ENCODE measurements around the gene TSR3. TPM values are rescaled to one million over a fixed set of nuclear protein-coding genes. Genes with fewer than 3 reads are reported as not detected.

The TSR3 gene
- total RNA-seq, 1 experiment from 2014 or later = 117 TPM

DNA sequence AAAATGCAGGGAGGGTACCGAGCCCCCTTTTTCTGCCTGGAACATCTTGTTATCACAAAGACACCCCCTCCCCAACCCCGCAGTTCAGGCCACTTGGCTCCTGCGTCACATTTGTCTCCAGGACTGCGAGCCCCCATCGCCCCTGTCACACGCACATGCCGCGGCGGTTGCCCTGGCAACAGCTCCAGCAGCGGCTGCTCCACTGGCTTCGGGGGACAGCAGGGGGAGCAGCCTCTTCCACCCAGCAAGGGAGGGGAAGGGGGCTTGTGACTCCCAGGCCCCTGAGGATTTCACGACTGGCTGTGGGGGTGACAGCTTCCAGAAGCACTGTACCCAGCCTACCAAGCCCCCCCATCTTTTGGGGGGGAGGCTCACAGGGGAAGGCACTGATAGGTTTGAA, 15.7 kb downstream of the TSR3 start:
- CTCF ChIA-PET = no interaction called here
- no peak for DNase-seq
- Histone ChIP-seq H3K4me3 (ENCODE audit: low read length) (no peak overlapping the region), H3F3A (ENCODE audit: low read length, unreplicated experiment) (no peaks in the 10 kb centered on the region), H3K9me3 (ENCODE audit: low read length) (no peaks in the 10 kb centered on the region), H3K9ac (ENCODE audit: low read length) (no peak overlapping the region), H3K27ac (ENCODE audit: low read length) (no peak overlapping the region), H3K9me2 (replicated peaks; ENCODE audit: low read length) (no peaks in the 10 kb centered on the region), H3K4me2 (ENCODE audit: low read length) (no peak overlapping the region), H3K4me1 (ENCODE audit: insufficient read depth, low read length) (peaks cover 12% of the 10 kb centered on the region; the same call in 1 of the 2 replicates), H4K20me1 (ENCODE audit: low read length) (no peaks in the 10 kb centered on the region), H2AFZ (ENCODE audit: low read length) (no peak overlapping the region), H3K27me3 (ENCODE audit: low read length) (no peaks in the 10 kb centered on the region), H3K36me3 (ENCODE audit: low read depth, low read length) (no peaks in the 10 kb centered on the region), H3K79me2 (ENCODE audit: low read length) (no peaks in the 10 kb centered on the region)
- intact Hi-C loops (cut with micrococcal nuclease) = no loop called here
- TF ChIP-seq EZH2phosphoT487 (IDR thresholded peaks at IDR 0.05; ENCODE audit: borderline replicate concordance, low read length) (no peak), EZH2 (IDR thresholded peaks at IDR 0.05; ENCODE audit: low read length, unreplicated experiment) (no peak)
- TF ChIP-seq, protein P1, sequence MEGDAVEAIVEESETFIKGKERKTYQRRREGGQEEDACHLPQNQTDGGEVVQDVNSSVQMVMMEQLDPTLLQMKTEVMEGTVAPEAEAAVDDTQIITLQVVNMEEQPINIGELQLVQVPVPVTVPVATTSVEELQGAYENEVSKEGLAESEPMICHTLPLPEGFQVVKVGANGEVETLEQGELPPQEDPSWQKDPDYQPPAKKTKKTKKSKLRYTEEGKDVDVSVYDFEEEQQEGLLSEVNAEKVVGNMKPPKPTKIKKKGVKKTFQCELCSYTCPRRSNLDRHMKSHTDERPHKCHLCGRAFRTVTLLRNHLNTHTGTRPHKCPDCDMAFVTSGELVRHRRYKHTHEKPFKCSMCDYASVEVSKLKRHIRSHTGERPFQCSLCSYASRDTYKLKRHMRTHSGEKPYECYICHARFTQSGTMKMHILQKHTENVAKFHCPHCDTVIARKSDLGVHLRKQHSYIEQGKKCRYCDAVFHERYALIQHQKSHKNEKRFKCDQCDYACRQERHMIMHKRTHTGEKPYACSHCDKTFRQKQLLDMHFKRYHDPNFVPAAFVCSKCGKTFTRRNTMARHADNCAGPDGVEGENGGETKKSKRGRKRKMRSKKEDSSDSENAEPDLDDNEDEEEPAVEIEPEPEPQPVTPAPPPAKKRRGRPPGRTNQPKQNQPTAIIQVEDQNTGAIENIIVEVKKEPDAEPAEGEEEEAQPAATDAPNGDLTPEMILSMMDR (conservative IDR thresholded peaks at IDR 0.05; ENCODE audit: low read depth, low read length) = no peak
- no TSS peak for BruUV-seq (replicated peaks)
- ATAC-seq = no peak
- POLR2A ChIA-PET (ENCODE audit: unreplicated experiment) = no interaction called here

DNA sequence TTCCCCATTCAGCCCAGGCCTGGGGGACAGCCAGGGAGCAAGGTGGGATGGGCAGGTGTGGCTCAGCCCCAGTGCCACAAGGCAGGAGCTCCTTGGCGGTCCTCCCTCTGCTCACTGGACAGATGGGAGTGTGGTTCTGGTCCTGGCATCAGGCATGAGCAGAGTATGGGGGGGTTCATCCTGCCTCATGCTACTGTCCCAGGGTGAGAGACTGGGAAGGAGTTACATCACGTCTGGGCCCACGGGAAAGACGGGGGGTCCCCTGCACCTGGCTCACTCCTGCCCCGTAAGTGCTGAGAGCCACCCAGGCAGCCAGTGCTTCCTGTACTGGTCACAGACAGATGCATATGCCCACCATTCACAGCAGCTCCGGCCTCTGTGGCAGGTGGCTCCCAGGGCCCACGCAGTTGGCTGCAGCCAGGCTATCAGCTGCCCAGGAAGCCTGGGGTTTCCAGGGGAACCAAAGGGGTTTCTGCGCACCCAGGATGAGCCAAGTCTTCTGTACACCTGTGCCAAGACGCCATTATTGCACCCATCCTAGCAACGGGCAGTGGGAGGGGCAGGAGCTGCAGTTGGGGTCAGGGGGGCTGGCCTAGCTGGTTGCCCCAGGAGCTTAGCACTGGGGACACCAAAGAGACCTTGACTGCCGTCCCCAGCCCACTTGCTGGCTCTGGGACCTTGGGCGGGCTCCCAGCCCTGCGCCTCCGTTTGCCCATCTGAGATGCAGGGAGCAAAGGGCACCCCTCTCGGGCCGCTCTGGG, 16.3 kb downstream of the TSR3 start:
- no peaks in the 10 kb centered on the region for H3F3A ChIP-seq (ENCODE audit: low read length, unreplicated experiment)
- POLR2A ChIA-PET (ENCODE audit: unreplicated experiment) = no interaction called here
- CTCF ChIA-PET = no interaction called here
- H3K79me2 ChIP-seq (ENCODE audit: low read length) = no peaks in the 10 kb centered on the region
- TF ChIP-seq EZH2phosphoT487 (IDR thresholded peaks at IDR 0.05; ENCODE audit: borderline replicate concordance, low read length) (no peak), EZH2 (IDR thresholded peaks at IDR 0.05; ENCODE audit: low read length, unreplicated experiment) (no peak)
- TF ChIP-seq, protein P1 (conservative IDR thresholded peaks at IDR 0.05; ENCODE audit: low read depth, low read length) = no peak
- intact Hi-C loops (cut with micrococcal nuclease) = no loop called here
- H3K27ac ChIP-seq (ENCODE audit: low read length) = no peak overlapping the region
- H3K4me1 ChIP-seq (ENCODE audit: insufficient read depth, low read length) = peaks cover 12% of the 10 kb centered on the region; the same call in 1 of the 2 replicates
- no peaks in the 10 kb centered on the region for H3K9me3 ChIP-seq (ENCODE audit: low read length)
- no TSS peak for BruUV-seq (replicated peaks)
- no peak overlapping the region for H2AFZ ChIP-seq (ENCODE audit: low read length)
- no peaks in the 10 kb centered on the region for H3K9me2 ChIP-seq (replicated peaks; ENCODE audit: low read length)
- DNase-seq = no peak
- no peaks in the 10 kb centered on the region for H3K36me3 ChIP-seq (ENCODE audit: low read depth, low read length)
- no peak overlapping the region for H3K4me2 ChIP-seq (ENCODE audit: low read length)
- H4K20me1 ChIP-seq (ENCODE audit: low read length) = no peaks in the 10 kb centered on the region
- no peak overlapping the region for H3K9ac ChIP-seq (ENCODE audit: low read length)
- ATAC-seq = no peak
- H3K4me3 ChIP-seq (ENCODE audit: low read length) = no peak overlapping the region
- no peaks in the 10 kb centered on the region for H3K27me3 ChIP-seq (ENCODE audit: low read length)

DNA sequence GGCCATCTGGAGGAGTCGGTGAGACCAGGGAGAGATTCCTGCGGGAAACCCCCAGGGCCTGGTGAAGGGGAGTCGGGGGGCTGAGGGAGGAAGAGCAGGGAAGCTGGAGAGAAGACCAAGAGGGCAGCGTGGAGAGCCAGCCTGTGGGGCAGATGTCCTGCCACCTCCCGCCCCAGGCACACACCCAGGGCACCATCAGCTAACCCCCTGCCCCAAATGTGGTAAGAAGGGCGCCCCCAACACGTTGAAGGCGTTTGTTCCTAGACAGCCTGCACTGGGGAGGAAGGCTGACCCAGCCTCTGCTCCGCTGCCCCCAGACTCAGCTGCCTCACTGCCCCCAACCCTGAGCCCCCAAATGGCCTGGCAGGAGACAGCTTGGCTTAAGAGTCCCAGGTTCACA, 16.9 kb downstream of the TSR3 start:
- ChIA-PET POLR2A (ENCODE audit: unreplicated experiment) (no interaction called here), CTCF (no interaction called here)
- Histone ChIP-seq H3F3A (ENCODE audit: low read length, unreplicated experiment) (no peaks in the 10 kb centered on the region), H3K4me1 (ENCODE audit: insufficient read depth, low read length) (peaks cover 12% of the 10 kb centered on the region; the same call in 1 of the 2 replicates), H3K9ac (ENCODE audit: low read length) (no peak overlapping the region), H3K4me2 (ENCODE audit: low read length) (no peak overlapping the region), H3K9me3 (ENCODE audit: low read length) (no peaks in the 10 kb centered on the region), H3K36me3 (ENCODE audit: low read depth, low read length) (no peaks in the 10 kb centered on the region), H3K27me3 (ENCODE audit: low read length) (no peaks in the 10 kb centered on the region), H3K4me3 (ENCODE audit: low read length) (no peak overlapping the region), H3K9me2 (replicated peaks; ENCODE audit: low read length) (no peaks in the 10 kb centered on the region), H3K27ac (ENCODE audit: low read length) (no peak overlapping the region), H2AFZ (ENCODE audit: low read length) (no peak overlapping the region), H3K79me2 (ENCODE audit: low read length) (no peaks in the 10 kb centered on the region), H4K20me1 (ENCODE audit: low read length) (no peaks in the 10 kb centered on the region)
- TF ChIP-seq EZH2 (IDR thresholded peaks at IDR 0.05; ENCODE audit: low read length, unreplicated experiment) (no peak), EZH2phosphoT487 (IDR thresholded peaks at IDR 0.05; ENCODE audit: borderline replicate concordance, low read length) (no peak)
- TF ChIP-seq, protein P1 (conservative IDR thresholded peaks at IDR 0.05; ENCODE audit: low read depth, low read length) = no peak
- intact Hi-C loops (cut with micrococcal nuclease) = no loop called here
- BruUV-seq (replicated peaks) = no TSS peak
- no peak for ATAC-seq
- DNase-seq = no peak
